Fibroblast of lung (primary cell): ENCODE measurements around the gene CDH12. TPM values are rescaled to one million over a fixed set of nuclear protein-coding genes. Genes with fewer than 3 reads are reported as not detected.

Experiments used
- DNase-seq, 2 donors: peaks; one replicate each; pipeline versions ENCODE4 v3.0.0 to v3.0.0-alpha.2; 2010; ENCODE audit warnings: low read depth in 2 of 2
- H2AFZ ChIP-seq: 2 replicates; pipeline ENCODE4 v1.5.1; 2012; ENCODE audit warnings: low read length, control low read depth, inconsistent platforms
- H3K27ac ChIP-seq: 2 replicates; pipeline ENCODE4 v1.5.1; 2011; ENCODE audit warnings: low read length, control low read depth; ENCODE audit not compliant: insufficient read depth
- H3K27me3 ChIP-seq: 2 replicates; pipeline ENCODE4 v1.5.1; 2011; ENCODE audit warnings: mild to moderate bottlenecking, low read length; ENCODE audit not compliant: control insufficient read depth, insufficient read depth
- H3K36me3 ChIP-seq: 2 replicates; pipeline ENCODE4 v1.5.1; 2011; ENCODE audit warnings: low read length; ENCODE audit not compliant: control insufficient read depth, insufficient read depth
- H3K4me1 ChIP-seq: 2 replicates; pipeline ENCODE4 v1.5.1; 2011; ENCODE audit warnings: low read length; ENCODE audit not compliant: control insufficient read depth, insufficient read depth; ENCODE audit errors: extremely low read depth
- H3K4me2 ChIP-seq: 2 replicates; pipeline ENCODE4 v1.5.1; 2011; ENCODE audit warnings: low read length, control low read depth; ENCODE audit not compliant: insufficient read depth; ENCODE audit errors: extremely low read depth
- H3K4me3 ChIP-seq, 4 experiments: fragments of 200-600 bp in 1 of 4; sonication (generic) in 1 of 4; replicated peaks in 1 of 4; 2 replicates each; pipeline ENCODE4 v1.5.1; 2011 to 2016; ENCODE audit warnings: low read length in 4 of 4, low read depth in 3 of 4, mild to moderate bottlenecking in 3 of 4, control low read depth in 2 of 4, inconsistent platforms in 1 of 4, mixed read lengths in 1 of 4; ENCODE audit not compliant: insufficient read depth in 1 of 4; ENCODE audit errors: control extremely low read depth in 1 of 4
- H3K79me2 ChIP-seq: 2 replicates; pipeline ENCODE4 v1.5.1; 2012; ENCODE audit warnings: mild to moderate bottlenecking, low read length, inconsistent platforms; ENCODE audit not compliant: control insufficient read depth, insufficient read depth
- H3K9ac ChIP-seq: 2 replicates; pipeline ENCODE4 v1.5.1; 2011; ENCODE audit warnings: mild to moderate bottlenecking, low read length, control low read depth; ENCODE audit not compliant: insufficient read depth
- H3K9me3 ChIP-seq: 2 replicates; pipeline ENCODE4 v1.5.1; 2012; ENCODE audit warnings: low read depth, low read length; ENCODE audit not compliant: control insufficient read depth, insufficient read depth
- H4K20me1 ChIP-seq: 2 replicates; pipeline ENCODE4 v1.5.1; 2011; ENCODE audit warnings: low read length; ENCODE audit not compliant: control insufficient read depth, insufficient read depth; ENCODE audit errors: extremely low read depth
- EZH2 ChIP-seq: IDR thresholded peaks from 2 replicates; pipeline ENCODE4 v1.5.1; 2012; ENCODE audit warnings: low read length, control low read depth, mild to moderate bottlenecking; ENCODE audit errors: missing control alignments
- polyA plus RNA-seq, 2 donors: library from polyadenylated mRNA; depleted of rRNA in 1 of 2; stranded (reverse) in 1 of 2; unstranded in 1 of 2; fragments of >200 nt; gene quantifications; 2 replicates each; pipeline ENCODE4 v1.2.1, GENCODE V29; 2011 to 2012; ENCODE audit warnings: missing spikeins in 1 of 2
- total RNA-seq: library from RNA; depleted of rRNA; stranded (reverse); fragments of >200 nt; gene quantifications from 2 replicates; pipeline ENCODE4 v1.2.1, GENCODE V29; 2014
- TF ChIP-seq, protein P1 (sequence below), 2 donors: IDR thresholded peaks in 1 of 2; conservative IDR thresholded peaks in 1 of 2; 1 replicate in 1 of 2; 2 replicates in 1 of 2; pipeline ENCODE4 v1.5.1; 2011 to 2012; ENCODE audit warnings: low read length in 2 of 2, control low read depth in 1 of 2, inconsistent platforms in 1 of 2, low read depth in 1 of 2, mild to moderate bottlenecking in 1 of 2

The CDH12 gene
- total and polyA plus RNA-seq, 2 donors (not counting 1 experiment from before 2014, with no cell fraction given): 0.02 TPM; not detected in 1

DNA sequence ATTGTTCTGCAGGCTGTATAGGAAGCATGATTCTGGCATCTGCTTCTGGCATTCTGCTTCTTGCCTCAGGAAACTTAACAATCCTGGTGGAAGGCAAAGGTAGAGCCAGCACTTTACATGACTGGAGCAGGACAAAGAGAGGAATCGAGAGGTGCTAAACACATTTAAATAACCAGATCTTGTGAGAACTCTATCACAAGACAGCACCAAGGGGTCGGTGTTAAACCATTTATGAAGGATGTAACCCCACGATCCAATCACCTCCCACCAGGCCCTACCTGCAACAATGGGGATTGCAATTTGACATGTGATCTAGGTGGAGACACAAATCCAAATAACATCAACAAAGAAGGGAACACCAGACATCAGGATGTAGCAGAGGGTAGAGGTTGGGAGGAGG is 221.5 kb downstream of the CDH12 start:
- no peak for DNase-seq
- no peak for TF ChIP-seq EZH2
- TF ChIP-seq, protein P1, sequence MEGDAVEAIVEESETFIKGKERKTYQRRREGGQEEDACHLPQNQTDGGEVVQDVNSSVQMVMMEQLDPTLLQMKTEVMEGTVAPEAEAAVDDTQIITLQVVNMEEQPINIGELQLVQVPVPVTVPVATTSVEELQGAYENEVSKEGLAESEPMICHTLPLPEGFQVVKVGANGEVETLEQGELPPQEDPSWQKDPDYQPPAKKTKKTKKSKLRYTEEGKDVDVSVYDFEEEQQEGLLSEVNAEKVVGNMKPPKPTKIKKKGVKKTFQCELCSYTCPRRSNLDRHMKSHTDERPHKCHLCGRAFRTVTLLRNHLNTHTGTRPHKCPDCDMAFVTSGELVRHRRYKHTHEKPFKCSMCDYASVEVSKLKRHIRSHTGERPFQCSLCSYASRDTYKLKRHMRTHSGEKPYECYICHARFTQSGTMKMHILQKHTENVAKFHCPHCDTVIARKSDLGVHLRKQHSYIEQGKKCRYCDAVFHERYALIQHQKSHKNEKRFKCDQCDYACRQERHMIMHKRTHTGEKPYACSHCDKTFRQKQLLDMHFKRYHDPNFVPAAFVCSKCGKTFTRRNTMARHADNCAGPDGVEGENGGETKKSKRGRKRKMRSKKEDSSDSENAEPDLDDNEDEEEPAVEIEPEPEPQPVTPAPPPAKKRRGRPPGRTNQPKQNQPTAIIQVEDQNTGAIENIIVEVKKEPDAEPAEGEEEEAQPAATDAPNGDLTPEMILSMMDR (conservative IDR thresholded peaks at IDR 0.05 in 1 of 2, IDR thresholded peaks at IDR 0.05 in 1 of 2; ENCODE audit: low read depth in 1 of 2, low read length in 2 of 2): no peak
- Histone ChIP-seq H2AFZ (no peak overlapping the region), H3K4me1 (no peaks in the 10 kb centered on the region), H3K27me3 (no peaks in the 10 kb centered on the region), H3K27ac (no peak overlapping the region), H3K79me2 (no peaks in the 10 kb centered on the region), H3K9ac (no peak overlapping the region), H3K36me3 (no peaks in the 10 kb centered on the region), H4K20me1 (no peaks in the 10 kb centered on the region), H3K4me2 (no peak overlapping the region), H3K9me3 (no peaks in the 10 kb centered on the region), H3K4me3 (no peak overlapping the region)

GRCh38 chr5:22627029-22627428 is 226.1 kb downstream of the CDH12 start:
- Histone ChIP-seq H3K9ac (no peak overlapping the region), H3K4me1 (no peaks in the 10 kb centered on the region), H3K36me3 (no peaks in the 10 kb centered on the region), H4K20me1 (no peaks in the 10 kb centered on the region), H3K27ac (no peak overlapping the region), H3K4me2 (no peak overlapping the region), H2AFZ (no peak overlapping the region), H3K79me2 (no peaks in the 10 kb centered on the region), H3K9me3 (no peaks in the 10 kb centered on the region), H3K27me3 (no peaks in the 10 kb centered on the region), H3K4me3 (no peak overlapping the region)
- TF ChIP-seq EZH2: no peak
- no peak for DNase-seq

GRCh38 chr5:22625451-22625850 is 227.7 kb downstream of the CDH12 start:
- TF ChIP-seq EZH2: no peak
- TF ChIP-seq, protein P1 (conservative IDR thresholded peaks at IDR 0.05 in 1 of 2, IDR thresholded peaks at IDR 0.05 in 1 of 2; ENCODE audit: low read depth in 1 of 2, low read length in 2 of 2): no peak
- no peak overlapping the region for H3K4me3 ChIP-seq

More at GRCh38 chr5:22625451-22625850, 227.7 kb downstream of the CDH12 start:
- no peak for DNase-seq
- H3K9me3 ChIP-seq: no peaks in the 10 kb centered on the region
- no peak overlapping the region for H2AFZ ChIP-seq
- no peaks in the 10 kb centered on the region for H4K20me1 ChIP-seq
- no peak overlapping the region for H3K4me2 ChIP-seq
- no peaks in the 10 kb centered on the region for H3K27me3 ChIP-seq
- H3K79me2 ChIP-seq: no peaks in the 10 kb centered on the region
- no peaks in the 10 kb centered on the region for H3K4me1 ChIP-seq
- H3K9ac ChIP-seq: no peak overlapping the region
- H3K27ac ChIP-seq: no peak overlapping the region
- H3K36me3 ChIP-seq: no peaks in the 10 kb centered on the region
